Measurements from ENCODE around the gene PIK3CG. TPM values are rescaled to one million over a fixed set of nuclear protein-coding genes. Genes with fewer than 3 reads are reported as not detected.
"Not testable (repeated sequence)": the region's sequence is repeated elsewhere in the genome, so short reads cannot be mapped to it uniquely, and the experiment has no call there.

PIK3CG gene
- total RNA-seq, 1 donor from 2014 or later, result 15.7 TPM

DNA sequence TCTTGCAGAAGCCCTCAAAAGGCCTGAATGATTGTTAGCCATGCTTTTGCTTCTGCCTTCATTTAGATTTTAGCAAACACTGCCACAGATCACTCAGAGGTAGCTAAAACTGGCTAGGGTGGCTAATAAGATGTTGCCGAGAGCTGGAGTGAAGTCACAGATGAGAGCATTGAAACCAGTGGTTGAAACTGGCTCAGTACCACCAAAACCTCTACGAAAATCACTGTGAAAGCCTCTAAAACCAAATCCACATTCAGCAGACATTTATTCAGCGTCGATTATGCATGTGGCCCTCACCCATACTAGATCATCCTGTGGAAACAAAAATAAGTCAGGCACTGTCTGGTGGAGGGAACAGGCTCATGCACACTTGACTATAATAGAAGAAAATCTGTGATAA, 50.8 kb downstream of the PIK3CG start:
- no peak overlapping the region for H3K27ac ChIP-seq
- no peaks in the 10 kb centered on the region for H3K4me1 ChIP-seq
- TF ChIP-seq, protein P1, sequence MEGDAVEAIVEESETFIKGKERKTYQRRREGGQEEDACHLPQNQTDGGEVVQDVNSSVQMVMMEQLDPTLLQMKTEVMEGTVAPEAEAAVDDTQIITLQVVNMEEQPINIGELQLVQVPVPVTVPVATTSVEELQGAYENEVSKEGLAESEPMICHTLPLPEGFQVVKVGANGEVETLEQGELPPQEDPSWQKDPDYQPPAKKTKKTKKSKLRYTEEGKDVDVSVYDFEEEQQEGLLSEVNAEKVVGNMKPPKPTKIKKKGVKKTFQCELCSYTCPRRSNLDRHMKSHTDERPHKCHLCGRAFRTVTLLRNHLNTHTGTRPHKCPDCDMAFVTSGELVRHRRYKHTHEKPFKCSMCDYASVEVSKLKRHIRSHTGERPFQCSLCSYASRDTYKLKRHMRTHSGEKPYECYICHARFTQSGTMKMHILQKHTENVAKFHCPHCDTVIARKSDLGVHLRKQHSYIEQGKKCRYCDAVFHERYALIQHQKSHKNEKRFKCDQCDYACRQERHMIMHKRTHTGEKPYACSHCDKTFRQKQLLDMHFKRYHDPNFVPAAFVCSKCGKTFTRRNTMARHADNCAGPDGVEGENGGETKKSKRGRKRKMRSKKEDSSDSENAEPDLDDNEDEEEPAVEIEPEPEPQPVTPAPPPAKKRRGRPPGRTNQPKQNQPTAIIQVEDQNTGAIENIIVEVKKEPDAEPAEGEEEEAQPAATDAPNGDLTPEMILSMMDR (IDR thresholded peaks at IDR 0.05), result no peak
- intact Hi-C loops (cut with DNase I), result no loop called here
- ATAC-seq (no peak), DNase-seq (no peak)
- no peak overlapping the region for H3K4me3 ChIP-seq
- no peaks in the 10 kb centered on the region for H3K36me3 ChIP-seq
- no peaks in the 10 kb centered on the region for H3K9me3 ChIP-seq
- no peaks in the 10 kb centered on the region for H3K27me3 ChIP-seq

DNA sequence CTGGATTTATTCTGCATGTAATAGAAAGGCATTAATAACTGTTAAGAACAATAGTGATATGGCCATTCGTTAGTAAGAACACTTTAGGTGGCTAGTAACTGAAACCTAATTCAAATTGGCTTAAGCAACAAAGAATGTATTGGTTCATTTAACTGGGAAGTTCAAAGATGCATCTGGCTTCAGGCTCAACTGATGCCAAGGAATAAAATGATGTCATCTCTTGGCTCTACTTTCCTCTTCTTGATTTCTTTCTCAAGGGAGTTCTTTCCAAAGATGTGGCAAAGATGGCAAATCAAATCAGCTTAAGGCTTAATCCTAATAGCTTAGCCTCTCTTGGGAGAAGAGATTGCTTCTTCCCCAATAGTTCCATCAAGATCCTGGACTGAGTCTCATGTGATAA, 51.6 kb downstream of the PIK3CG start:
- H3K27ac ChIP-seq, result no peak overlapping the region
- H3K9me3 ChIP-seq, result no peaks in the 10 kb centered on the region
- DNase-seq (no peak), ATAC-seq (no peak)
- TF ChIP-seq, protein P1 (IDR thresholded peaks at IDR 0.05), result no peak
- no peaks in the 10 kb centered on the region for H3K36me3 ChIP-seq
- H3K27me3 ChIP-seq, result no peaks in the 10 kb centered on the region
- intact Hi-C loops (cut with DNase I), result no loop called here
- no peak overlapping the region for H3K4me3 ChIP-seq
- no peaks in the 10 kb centered on the region for H3K4me1 ChIP-seq

DNA sequence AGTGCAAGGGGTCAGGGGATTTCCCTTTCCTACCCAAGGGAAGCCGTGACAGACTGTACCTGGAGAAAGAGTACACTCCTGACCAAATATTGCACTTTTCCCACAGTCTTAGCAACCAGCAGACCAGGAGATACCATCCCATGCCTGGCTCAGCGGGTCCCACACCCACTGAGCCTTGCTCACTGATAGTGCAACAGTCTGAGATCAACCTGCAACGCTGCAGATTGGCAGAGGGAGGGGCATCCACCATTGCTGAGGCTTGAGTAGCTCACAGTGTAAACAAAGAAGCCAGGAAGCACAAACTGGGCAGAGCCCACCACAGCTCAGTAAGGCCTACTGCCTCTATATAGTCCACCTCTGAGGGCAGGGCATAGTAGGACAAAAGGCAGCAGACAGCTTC, 53.9 kb downstream of the PIK3CG start:
- no peak for ATAC-seq
- no peaks in the 10 kb centered on the region for H3K4me1 ChIP-seq
- no peak overlapping the region for H3K27ac ChIP-seq
- H3K27me3 ChIP-seq, result no peaks in the 10 kb centered on the region
- no peaks in the 10 kb centered on the region for H3K9me3 ChIP-seq
- H3K36me3 ChIP-seq, result no peaks in the 10 kb centered on the region
- DNase-seq, result no peak
- H3K4me3 ChIP-seq, result no peak overlapping the region
- intact Hi-C loops (cut with DNase I), result no loop called here
- TF ChIP-seq, protein P1 (IDR thresholded peaks at IDR 0.05), result no peak

DNA sequence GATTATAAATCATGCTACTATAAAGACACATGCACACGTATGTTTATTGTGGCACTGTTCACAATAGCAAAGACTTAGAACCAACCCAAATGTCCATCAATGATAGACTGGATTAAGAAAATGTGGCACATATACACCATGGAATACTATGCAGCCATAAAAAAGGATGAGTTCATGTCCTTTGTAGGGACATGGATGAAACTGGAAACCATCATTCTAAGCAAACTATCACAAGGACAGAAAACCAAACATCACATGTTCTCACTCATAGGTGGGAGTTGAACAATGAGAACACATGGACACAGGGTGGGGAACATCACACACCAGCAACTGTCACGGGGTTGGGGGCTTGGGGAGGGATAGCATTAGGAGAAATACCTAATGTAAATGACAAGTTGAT, 59.4 kb downstream of the PIK3CG start:
- intact Hi-C loops (cut with DNase I); H3K4me3 ChIP-seq; H3K27ac ChIP-seq; ATAC-seq; H3K27me3 ChIP-seq; H3K36me3 ChIP-seq; H3K9me3 ChIP-seq; H3K4me1 ChIP-seq; DNase-seq: not testable (repeated sequence)

DNA sequence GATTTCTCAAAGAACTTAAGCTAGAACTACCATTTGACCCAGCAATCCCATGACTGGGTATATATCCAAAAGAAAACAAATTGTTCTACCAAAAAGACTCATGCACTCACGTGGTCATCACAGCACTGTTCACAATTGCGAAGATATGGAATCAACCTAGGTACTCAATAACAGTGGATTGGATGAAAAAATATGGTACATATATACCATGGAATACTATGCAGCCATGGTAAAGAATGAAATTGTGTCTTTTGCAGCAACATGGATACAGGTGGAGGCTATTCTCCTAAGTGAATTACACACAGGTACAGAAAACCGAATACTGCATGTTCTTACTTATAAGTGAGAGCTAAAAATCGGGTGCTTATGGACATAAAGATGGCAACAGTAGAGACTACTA, 61.8 kb downstream of the PIK3CG start:
- no peak for DNase-seq
- Histone ChIP-seq H3K27ac (no peak overlapping the region), H3K4me3 (no peak overlapping the region), H3K9me3 (no peaks in the 10 kb centered on the region), H3K36me3 (no peaks in the 10 kb centered on the region), H3K27me3 (no peaks in the 10 kb centered on the region), H3K4me1 (no peaks in the 10 kb centered on the region)
- intact Hi-C loops (cut with DNase I), result no loop called here
- ATAC-seq, result no peak
- TF ChIP-seq, protein P1 (IDR thresholded peaks at IDR 0.05), result no peak

DNA sequence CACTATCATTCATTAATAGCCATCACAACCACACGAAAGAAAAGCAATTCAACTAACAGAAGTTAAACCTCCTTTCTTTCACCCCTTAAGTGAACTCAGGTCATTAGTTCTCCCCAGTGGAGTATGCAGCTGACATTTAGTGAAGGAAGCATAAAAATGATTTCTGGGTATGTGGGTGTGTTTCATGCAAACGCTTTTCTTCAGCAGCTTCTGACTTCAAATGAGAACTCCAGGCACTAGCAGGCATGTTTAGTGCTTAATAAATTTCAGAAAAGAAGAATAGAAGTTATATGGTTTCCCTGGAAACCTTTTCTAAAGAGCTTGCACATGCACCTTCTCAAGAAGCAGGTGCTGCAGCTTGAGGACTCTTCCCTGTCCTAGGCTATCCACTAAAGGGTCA, 62.5 kb downstream of the PIK3CG start:
- H3K4me3 ChIP-seq, result no peak overlapping the region
- no peak for DNase-seq
- H3K9me3 ChIP-seq, result no peaks in the 10 kb centered on the region
- no peak overlapping the region for H3K27ac ChIP-seq
- no peak for ATAC-seq
- no peaks in the 10 kb centered on the region for H3K4me1 ChIP-seq
- intact Hi-C loops (cut with DNase I), result no loop called here
- H3K27me3 ChIP-seq, result no peaks in the 10 kb centered on the region
- H3K36me3 ChIP-seq, result no peaks in the 10 kb centered on the region
- TF ChIP-seq, protein P1 (IDR thresholded peaks at IDR 0.05), result no peak

DNA sequence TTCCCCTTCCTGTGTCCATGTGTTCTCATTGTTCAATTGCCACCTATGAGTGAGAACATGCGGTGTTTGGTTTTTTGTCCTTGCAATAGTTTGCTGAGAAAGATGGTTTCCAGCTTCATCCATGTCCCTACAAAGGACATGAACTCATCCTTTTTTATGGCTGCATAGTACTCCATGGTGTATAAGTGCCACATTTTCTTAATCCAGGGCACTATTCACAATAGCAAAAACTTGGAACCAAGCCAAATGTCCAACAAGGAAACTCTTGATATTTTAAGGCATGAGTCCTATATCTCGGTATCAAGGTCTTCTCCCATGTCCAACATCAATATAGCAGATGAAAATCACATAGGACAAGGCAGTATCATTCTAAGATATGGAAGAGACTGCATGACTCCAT, 64.5 kb downstream of the PIK3CG start:
- H3K4me1 ChIP-seq; H3K27me3 ChIP-seq; H3K36me3 ChIP-seq; intact Hi-C loops (cut with DNase I); H3K27ac ChIP-seq; H3K4me3 ChIP-seq; H3K9me3 ChIP-seq; ATAC-seq; DNase-seq: not testable (repeated sequence)
